NOMO-1 treated with DMSO at 0.1 percent for 48 hours (cell line): ENCODE measurements around the gene MEX3B.
A peak's percentile ranks its signal among the peaks of the same experiment; 100 is the strongest.

Source experiments
- DNase-seq: peaks from one replicate; lab custom pipeline; 2025; ENCODE audit not compliant: unreplicated experiment; lab: John Stamatoyannopoulos, UW

The MEX3B gene

GRCh38 chr15:82045892-82046665 is at the start of gene MEX3B:
Gene MEX3B, minus strand, starts transcription at chr15:82046018. Its CDS starts 313 bp downstream, at chr15:82045705.
- DNase-seq, result peak; percentile 87

GRCh38 chr15:82093774-82094211 is 48.0 kb upstream of the MEX3B start:
- no peak for DNase-seq

- no peak for DNase-seq
Measured at GRCh38 chr15:82093325-82093724, 47.5 kb upstream of the MEX3B start.

- DNase-seq, result no peak
Measured at GRCh38 chr15:82091636-82092140, 45.9 kb upstream of the MEX3B start.

- DNase-seq, result no peak
Measured at GRCh38 chr15:82086243-82086995, 40.6 kb upstream of the MEX3B start.

GRCh38 chr15:82081914-82082762 is 36.3 kb upstream of the MEX3B start:
- DNase-seq, result no peak

- no peak for DNase-seq
Measured at GRCh38 chr15:82080774-82081173, 35.0 kb upstream of the MEX3B start.

- no peak for DNase-seq
Measured at GRCh38 chr15:82079736-82080135, 33.9 kb upstream of the MEX3B start.

- no peak for DNase-seq
Measured at GRCh38 chr15:82074610-82075009, 28.8 kb upstream of the MEX3B start.

- no peak for DNase-seq
Measured at GRCh38 chr15:82072926-82073537, 27.2 kb upstream of the MEX3B start.

- no peak for DNase-seq
Measured at GRCh38 chr15:82066455-82066854, 20.6 kb upstream of the MEX3B start.

GRCh38 chr15:82064824-82065223 is 19.0 kb upstream of the MEX3B start:
- no peak for DNase-seq

GRCh38 chr15:82062479-82063454 is 16.9 kb upstream of the MEX3B start:
- no peak for DNase-seq

GRCh38 chr15:82060817-82061216 is 15.0 kb upstream of the MEX3B start:
- no peak for DNase-seq

- DNase-seq, result no peak
Measured at GRCh38 chr15:82058517-82059204, 12.8 kb upstream of the MEX3B start.

GRCh38 chr15:82058026-82058425 is 12.2 kb upstream of the MEX3B start:
- no peak for DNase-seq

GRCh38 chr15:82056958-82057823 is 11.4 kb upstream of the MEX3B start:
- no peak for DNase-seq

- DNase-seq, result no peak
Measured at GRCh38 chr15:82052751-82053150, 6.9 kb upstream of the MEX3B start.
